Osteocyte (in vitro differentiated cells): ENCODE results near the gene MSMB. TPM values are rescaled to one million over a fixed set of nuclear protein-coding genes. Genes with fewer than 3 reads are reported as not detected.
A peak's percentile ranks its signal among the peaks of the same experiment; 100 is the strongest.
"Not testable (repeated sequence)": the region's sequence is repeated elsewhere in the genome, so short reads cannot be mapped to it uniquely, and the experiment has no call there.

ENCODE experiments used
- DNase-seq: peaks from one replicate; pipeline ENCODE4 v3.0.0; 2021; ENCODE audit warnings: mixed read lengths; ENCODE audit not compliant: unreplicated experiment; ENCODE audit errors: extremely low spot score
- H3K27ac Mint-ChIP-seq: one replicate; pipeline ENCODE4 v1.8.0; 2021; ENCODE audit warnings: mild to moderate bottlenecking, mixed read lengths; ENCODE audit not compliant: unreplicated experiment
- H3K27me3 Mint-ChIP-seq: one replicate; pipeline ENCODE4 v1.8.0; 2021; ENCODE audit warnings: mixed read lengths; ENCODE audit not compliant: unreplicated experiment
- H3K36me3 Mint-ChIP-seq: one replicate; pipeline ENCODE4 v1.8.0; 2021; ENCODE audit warnings: mixed read lengths; ENCODE audit not compliant: unreplicated experiment
- H3K4me1 Mint-ChIP-seq: one replicate; pipeline ENCODE4 v1.8.0; 2021; ENCODE audit warnings: mixed read lengths; ENCODE audit not compliant: unreplicated experiment
- H3K4me3 Mint-ChIP-seq: one replicate; pipeline ENCODE4 v1.8.0; 2021; ENCODE audit warnings: mild to moderate bottlenecking, moderate library complexity, mixed read lengths; ENCODE audit not compliant: unreplicated experiment
- H3K9me3 Mint-ChIP-seq: one replicate; pipeline ENCODE4 v1.8.0; 2021; ENCODE audit warnings: mixed read lengths; ENCODE audit not compliant: unreplicated experiment
- CTCF ChIP-seq: fragments of 200-600 bp; sonication (generic); IDR thresholded peaks from 2 replicates; pipeline ENCODE4 v1.5.0; 2021; ENCODE audit warnings: antibody characterized with exemption, mild to moderate bottlenecking, moderate library complexity
- total RNA-seq: library from RNA; stranded (reverse); gene quantifications from 2 replicates; pipeline ENCODE4 v1.2.1, GENCODE V29; 2021

MSMB gene
- total RNA-seq, 1 donor from 2014 or later: not detected

- DNase-seq: peak; percentile 84
- Mint-ChIP-seq H3K36me3 (no peaks in the 10 kb centered on the region), H3K9me3 (no peaks in the 10 kb centered on the region), H3K27ac (no peak overlapping the region), H3K27me3 (no peaks in the 10 kb centered on the region), H3K4me3 (no peak overlapping the region), H3K4me1 (no peaks in the 10 kb centered on the region)
- TF ChIP-seq CTCF: no peak
These were observed 45.9 kb upstream of the MSMB start for GRCh38 chr10:46091828-46092523.

DNA sequence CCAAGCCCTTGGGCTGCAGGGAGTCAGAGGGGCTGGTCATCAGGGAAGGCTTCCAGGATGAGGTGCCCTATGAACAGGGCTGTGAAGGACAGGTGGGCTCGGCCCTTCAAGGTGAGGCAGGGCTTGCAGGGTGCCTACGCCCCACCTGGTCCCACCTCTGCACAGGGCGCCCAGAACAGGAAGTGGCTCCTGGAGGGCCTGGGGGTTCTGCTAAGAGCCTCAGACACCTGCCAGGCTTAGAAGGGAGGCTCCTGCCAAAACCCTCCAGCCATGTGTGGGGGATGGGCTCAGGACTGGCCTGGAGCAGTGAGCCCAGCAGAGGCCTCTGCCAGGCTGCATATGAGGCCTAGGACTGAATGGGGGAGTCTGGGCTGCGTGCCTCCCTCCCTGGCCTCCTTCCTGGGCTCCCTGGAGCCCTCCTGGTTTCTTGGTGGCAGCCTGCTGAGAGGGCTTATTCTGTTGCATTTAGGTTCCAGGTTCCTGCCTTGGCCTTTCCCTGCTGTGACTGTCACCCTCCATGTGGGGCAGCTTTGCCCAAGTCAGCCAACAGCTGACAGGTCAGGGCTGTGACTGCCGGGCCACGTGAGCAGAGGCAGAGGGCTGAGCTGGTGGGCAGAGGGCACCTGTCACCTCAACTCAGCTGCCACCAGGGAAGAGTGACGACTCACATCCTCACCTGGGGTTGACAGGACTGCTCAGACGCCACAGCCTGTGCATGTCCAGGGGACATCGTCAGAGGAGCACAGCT is 45.2 kb upstream of the MSMB start:
- no peak overlapping the region for H3K27ac Mint-ChIP-seq

DNA sequence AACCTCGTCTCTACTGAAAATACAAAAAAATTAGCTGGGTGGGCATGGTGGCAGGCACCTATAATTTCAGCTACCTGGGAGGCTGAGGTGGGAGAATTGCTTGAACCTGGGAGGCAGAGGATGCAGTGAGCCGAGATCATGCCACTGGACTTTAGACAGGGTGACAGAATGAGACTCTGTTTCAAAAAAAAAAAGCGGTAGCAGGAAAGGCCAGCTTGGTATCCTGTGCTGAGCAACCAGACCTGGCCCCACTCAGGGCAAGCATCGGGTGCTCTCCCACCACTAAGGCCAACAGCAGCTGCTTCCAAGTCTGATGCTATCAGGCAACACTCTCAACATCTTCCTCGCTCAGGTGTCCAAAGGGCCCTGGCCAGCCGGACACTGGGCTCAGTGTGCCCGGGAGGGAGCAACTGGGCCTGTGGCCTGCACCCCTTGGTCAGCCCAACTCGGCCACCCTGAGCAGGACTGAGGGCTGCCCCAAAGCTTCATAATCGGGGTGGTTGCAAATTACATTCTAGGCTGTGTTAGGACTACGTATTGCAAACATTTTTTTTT is 44.3 kb upstream of the MSMB start:
- H3K9me3 Mint-ChIP-seq: no peaks in the 10 kb centered on the region
- TF ChIP-seq CTCF: no peak
- H3K4me1 Mint-ChIP-seq: no peaks in the 10 kb centered on the region
- H3K4me3 Mint-ChIP-seq: no peak overlapping the region
- H3K36me3 Mint-ChIP-seq: no peaks in the 10 kb centered on the region
- DNase-seq: peak; percentile 78
- no peaks in the 10 kb centered on the region for H3K27me3 Mint-ChIP-seq
- H3K27ac Mint-ChIP-seq: no peak overlapping the region

More for the DNA sequence above, 45.2 kb upstream of the MSMB start:
- TF ChIP-seq CTCF: no peak
- DNase-seq: peak; percentile 77
- Mint-ChIP-seq H3K36me3 (no peaks in the 10 kb centered on the region), H3K9me3 (no peaks in the 10 kb centered on the region), H3K27me3 (no peaks in the 10 kb centered on the region), H3K4me1 (no peaks in the 10 kb centered on the region), H3K4me3 (no peak overlapping the region)

DNA sequence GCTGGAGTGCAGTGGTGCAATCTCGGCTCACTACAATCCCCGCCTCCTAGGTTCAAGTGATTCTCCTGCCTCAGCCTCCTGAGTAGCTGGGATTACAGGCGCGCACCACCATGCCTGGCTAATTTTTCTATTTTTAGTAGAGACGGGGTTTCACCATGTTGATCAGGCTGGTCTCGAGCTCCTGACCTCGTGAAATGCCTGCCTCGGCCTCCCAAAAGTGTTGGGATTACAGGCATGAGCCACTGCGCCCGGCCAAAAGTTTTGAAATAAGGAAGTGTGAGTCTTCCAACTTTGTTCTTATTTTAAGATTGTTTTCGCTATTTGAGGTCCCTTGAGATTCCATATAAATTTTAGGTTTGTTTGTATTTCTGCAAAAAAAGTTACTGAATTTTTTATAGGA is 41.3 kb upstream of the MSMB start:
- H3K36me3 Mint-ChIP-seq, H3K4me3 Mint-ChIP-seq, H3K27me3 Mint-ChIP-seq, H3K27ac Mint-ChIP-seq, H3K4me1 Mint-ChIP-seq, H3K9me3 Mint-ChIP-seq: not testable (repeated sequence)
- DNase-seq: peak; percentile 51

DNA sequence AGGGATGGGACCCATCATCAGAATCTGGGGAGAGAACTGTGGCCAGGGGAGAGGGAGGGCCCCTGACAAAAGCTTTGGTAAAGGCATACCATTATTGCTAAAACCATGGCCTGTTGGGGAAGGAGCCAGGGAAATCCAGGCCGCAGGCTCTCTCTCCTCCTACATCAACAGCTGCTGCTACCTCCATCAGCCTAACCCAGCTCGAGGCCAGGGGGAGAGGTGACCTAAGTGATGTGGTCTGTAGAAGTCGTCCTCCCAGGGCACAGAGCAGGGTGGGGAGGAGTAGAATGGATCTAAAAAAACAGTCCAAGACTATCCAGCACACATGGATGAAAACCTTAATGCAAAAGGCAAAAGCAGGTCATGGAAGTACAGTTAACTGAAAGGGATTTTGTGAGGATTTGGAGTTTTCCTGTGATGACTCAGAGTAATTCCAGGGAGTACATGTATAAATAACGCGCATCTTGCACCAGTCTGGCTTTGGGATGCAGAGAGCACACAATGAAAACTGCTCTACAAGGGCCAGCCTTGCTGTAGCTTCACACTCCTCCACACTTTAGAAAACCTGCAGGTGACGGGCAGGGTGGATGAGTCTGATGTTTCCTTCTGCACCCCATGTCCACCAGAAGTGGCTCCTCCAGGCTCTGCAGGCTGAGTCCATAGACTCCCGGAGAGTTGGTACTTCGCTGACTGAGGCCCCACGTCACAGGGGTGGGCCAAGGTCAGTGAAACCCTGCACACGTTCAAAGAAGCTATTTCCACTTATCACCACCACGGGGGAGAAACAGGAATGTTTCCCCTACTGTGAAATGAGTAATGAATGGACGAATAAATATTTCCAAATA is 38.5 kb upstream of the MSMB start:
- Mint-ChIP-seq H3K27ac (no peak overlapping the region), H3K27me3 (no peaks in the 10 kb centered on the region), H3K4me1 (peaks cover 6% of the 10 kb centered on the region), H3K9me3 (no peaks in the 10 kb centered on the region), H3K4me3 (no peak overlapping the region), H3K36me3 (no peaks in the 10 kb centered on the region)
- DNase-seq: peak; percentile 67
- no peak for TF ChIP-seq CTCF
